NCI-H345 treated with DMSO at 0.1 percent for 48 hours (cell line): ENCODE data around the gene RAPGEF3.

Experiments used
- DNase-seq: peaks from one replicate; lab custom pipeline; 2025; ENCODE audit not compliant: unreplicated experiment; lab: John Stamatoyannopoulos, UW

RAPGEF3 gene

GRCh38 chr12:47744005-47744651 lies 14.6 kb downstream of the RAPGEF3 start:
- DNase-seq = peak; percentile 12

- no peak for DNase-seq
Observed at GRCh38 chr12:47743311-47743860, 15.3 kb downstream of the RAPGEF3 start.

- no peak for DNase-seq
Observed at GRCh38 chr12:47742253-47742825, 16.3 kb downstream of the RAPGEF3 start.

GRCh38 chr12:47741340-47741703 lies 17.4 kb downstream of the RAPGEF3 start:
- DNase-seq = peak; percentile 9

- no peak for DNase-seq
Observed at GRCh38 chr12:47740606-47741339, 17.9 kb downstream of the RAPGEF3 start.

- DNase-seq = no peak
Observed at GRCh38 chr12:47739979-47740378, 18.7 kb downstream of the RAPGEF3 start.

GRCh38 chr12:47739297-47739696 lies 19.4 kb downstream of the RAPGEF3 start:
- no peak for DNase-seq

- no peak for DNase-seq
Observed at GRCh38 chr12:47737936-47738594, 20.6 kb downstream of the RAPGEF3 start.

- DNase-seq = no peak
Observed at GRCh38 chr12:47736877-47737676, 21.6 kb downstream of the RAPGEF3 start.

GRCh38 chr12:47736216-47736615 lies 22.5 kb downstream of the RAPGEF3 start:
- DNase-seq = no peak

- no peak for DNase-seq
Observed at GRCh38 chr12:47735649-47736048, 23.0 kb downstream of the RAPGEF3 start.

- DNase-seq = no peak
Observed at GRCh38 chr12:47734725-47735480, 23.8 kb downstream of the RAPGEF3 start.

GRCh38 chr12:47733142-47733541 lies 25.5 kb downstream of the RAPGEF3 start:
- no peak for DNase-seq

- no peak for DNase-seq
Observed at GRCh38 chr12:47732504-47732903, 26.2 kb downstream of the RAPGEF3 start.

- DNase-seq = no peak
Observed at GRCh38 chr12:47731723-47732122, 27.0 kb downstream of the RAPGEF3 start.

GRCh38 chr12:47730341-47730744 lies 28.3 kb downstream of the RAPGEF3 start:
- DNase-seq = no peak

GRCh38 chr12:47729233-47729632 lies 29.4 kb downstream of the RAPGEF3 start:
- no peak for DNase-seq

GRCh38 chr12:47725893-47726292 lies 32.8 kb downstream of the RAPGEF3 start:
- DNase-seq = no peak

- no peak for DNase-seq
Observed at GRCh38 chr12:47725091-47725772, 33.4 kb downstream of the RAPGEF3 start, which contains the start of gene ENDOU. TSS of gene ENDOU (minus strand) at chr12:47725490. CDS start at chr12:47725413, 77 bp downstream.
